Measurements from ENCODE around the gene STPG3.

GRCh38 chr9:137267933-137268355 lies 16.9 kb downstream of the STPG3 start:
- TF ChIP-seq EZH2 (IDR thresholded peaks at IDR 0.05; ENCODE audit: insufficient read depth, poor library complexity, severe bottlenecking) = no peak
- TF ChIP-seq EZH2phosphoT487 (IDR thresholded peaks at IDR 0.05; ENCODE audit: insufficient read depth, low read depth) = no peak

All from GM23248 (cell line).